Measurements from ENCODE around the gene SOAT1. TPM values are rescaled to one million over a fixed set of nuclear protein-coding genes. Genes with fewer than 3 reads are reported as not detected.

The SOAT1 gene
- total RNA-seq, 1 experiment from 2014 or later, result 43.5 TPM

DNA sequence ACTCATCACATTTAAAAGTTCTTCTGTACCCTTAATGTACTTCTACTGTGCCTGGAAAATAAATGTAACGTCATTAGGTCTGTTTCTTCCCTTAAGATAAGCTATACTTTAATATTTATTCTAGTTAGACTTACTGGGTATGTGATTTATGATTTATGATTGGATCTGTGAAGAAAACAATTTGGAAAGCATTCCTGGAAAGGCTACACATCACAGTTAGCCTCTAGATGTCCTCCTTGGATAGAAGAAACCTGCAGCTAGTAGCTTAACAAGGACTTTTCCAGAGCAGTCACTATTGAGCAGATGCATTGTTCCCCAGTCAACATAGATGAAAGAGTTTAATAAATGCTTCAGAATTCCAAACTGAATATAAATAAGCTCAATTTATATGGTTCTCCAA, 41.9 kb upstream of the SOAT1 start:
- intact Hi-C loops (cut with micrococcal nuclease; ENCODE audit: unreplicated experiment), result loop anchor here (5.0 kb wide), 1 partner anchor 116 kb away; the partner anchor contains the start of gene AXDND1
- no peaks in the 10 kb centered on the region for H3K9me3 ChIP-seq (ENCODE audit: insufficient read depth, low read depth)
- no peak for DNase-seq
- no peaks in the 10 kb centered on the region for H3K4me1 ChIP-seq (replicated peaks; ENCODE audit: insufficient read depth)
- no TSS peak for BruUV-seq (replicated peaks)
- no peaks in the 10 kb centered on the region for H3K27me3 ChIP-seq (ENCODE audit: insufficient read depth, low read depth)
- H3F3A ChIP-seq (ENCODE audit: insufficient read depth, low read depth), result no peaks in the 10 kb centered on the region
- H3K4me2 ChIP-seq, result no peak overlapping the region
- H2AFZ ChIP-seq, result no peak overlapping the region
- CTCF ChIA-PET, result interaction anchor here (0.6 to 1.4 kb wide), 3 partner anchors 43 to 563 kb away, joined by 3 to 9 read pairs (median 4); no protein-coding TSS in a partner anchor
- no peaks in the 10 kb centered on the region for H3K36me3 ChIP-seq (ENCODE audit: low read depth)
- no peak overlapping the region for H3K27ac ChIP-seq
- no peaks in the 10 kb centered on the region for H4K20me1 ChIP-seq (ENCODE audit: insufficient read depth)
- POLR2A ChIA-PET (ENCODE audit: unreplicated experiment), result interaction anchor here (0.5 kb wide), 1 partner anchor 119 kb away, joined by 3 read pairs; no protein-coding TSS in a partner anchor
- TF ChIP-seq, protein P1, sequence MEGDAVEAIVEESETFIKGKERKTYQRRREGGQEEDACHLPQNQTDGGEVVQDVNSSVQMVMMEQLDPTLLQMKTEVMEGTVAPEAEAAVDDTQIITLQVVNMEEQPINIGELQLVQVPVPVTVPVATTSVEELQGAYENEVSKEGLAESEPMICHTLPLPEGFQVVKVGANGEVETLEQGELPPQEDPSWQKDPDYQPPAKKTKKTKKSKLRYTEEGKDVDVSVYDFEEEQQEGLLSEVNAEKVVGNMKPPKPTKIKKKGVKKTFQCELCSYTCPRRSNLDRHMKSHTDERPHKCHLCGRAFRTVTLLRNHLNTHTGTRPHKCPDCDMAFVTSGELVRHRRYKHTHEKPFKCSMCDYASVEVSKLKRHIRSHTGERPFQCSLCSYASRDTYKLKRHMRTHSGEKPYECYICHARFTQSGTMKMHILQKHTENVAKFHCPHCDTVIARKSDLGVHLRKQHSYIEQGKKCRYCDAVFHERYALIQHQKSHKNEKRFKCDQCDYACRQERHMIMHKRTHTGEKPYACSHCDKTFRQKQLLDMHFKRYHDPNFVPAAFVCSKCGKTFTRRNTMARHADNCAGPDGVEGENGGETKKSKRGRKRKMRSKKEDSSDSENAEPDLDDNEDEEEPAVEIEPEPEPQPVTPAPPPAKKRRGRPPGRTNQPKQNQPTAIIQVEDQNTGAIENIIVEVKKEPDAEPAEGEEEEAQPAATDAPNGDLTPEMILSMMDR (conservative IDR thresholded peaks at IDR 0.05), result peak; percentile 62
- no peak for TF ChIP-seq EZH2 (IDR thresholded peaks at IDR 0.05; ENCODE audit: low read depth)
- H3K9me2 ChIP-seq (ENCODE audit: insufficient read depth), result no peaks in the 10 kb centered on the region
- H3K4me3 ChIP-seq, result no peak overlapping the region
- H3K79me2 ChIP-seq (ENCODE audit: low read depth), result no peaks in the 10 kb centered on the region

DNA sequence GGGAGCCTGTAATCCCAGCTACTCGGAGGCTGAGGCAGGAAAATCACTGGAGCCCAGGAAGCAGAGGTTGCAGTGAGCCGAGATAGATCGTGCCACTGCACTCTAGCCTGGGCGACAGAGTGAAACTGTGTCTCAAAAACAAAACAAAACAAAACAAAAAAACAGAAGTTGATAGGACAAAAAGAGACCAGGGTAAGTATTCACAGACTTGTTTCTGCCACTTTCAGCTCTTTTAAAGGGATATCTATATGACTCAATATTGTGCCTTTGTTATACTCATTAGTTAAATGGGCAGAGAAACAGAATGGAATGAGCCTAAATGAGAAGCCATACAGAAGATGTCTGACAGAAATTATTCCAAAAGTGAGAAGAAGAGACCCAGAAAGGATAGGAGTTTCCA, 41.0 kb upstream of the SOAT1 start:
- no peaks in the 10 kb centered on the region for H3K9me2 ChIP-seq (ENCODE audit: insufficient read depth)
- intact Hi-C loops (cut with micrococcal nuclease; ENCODE audit: unreplicated experiment), result loop anchor here (5.0 kb wide), 1 partner anchor 115 kb away; the partner anchor contains the start of gene AXDND1
- H3K9me3 ChIP-seq (ENCODE audit: insufficient read depth, low read depth), result no peaks in the 10 kb centered on the region
- H3F3A ChIP-seq (ENCODE audit: insufficient read depth, low read depth), result no peaks in the 10 kb centered on the region
- ChIA-PET CTCF (interaction anchor here (1.4 kb wide), 1 partner anchor 557 kb away, joined by 9 read pairs; no protein-coding TSS in a partner anchor), POLR2A (ENCODE audit: unreplicated experiment) (no interaction called here)
- BruUV-seq (replicated peaks), result no TSS peak
- no peak overlapping the region for H3K4me3 ChIP-seq
- H3K36me3 ChIP-seq (ENCODE audit: low read depth), result no peaks in the 10 kb centered on the region
- no peak overlapping the region for H3K27ac ChIP-seq
- no peak overlapping the region for H2AFZ ChIP-seq
- H3K79me2 ChIP-seq (ENCODE audit: low read depth), result no peaks in the 10 kb centered on the region
- H3K27me3 ChIP-seq (ENCODE audit: insufficient read depth, low read depth), result no peaks in the 10 kb centered on the region
- H4K20me1 ChIP-seq (ENCODE audit: insufficient read depth), result no peaks in the 10 kb centered on the region
- TF ChIP-seq, protein P1 (conservative IDR thresholded peaks at IDR 0.05), result no peak
- no peak for TF ChIP-seq EZH2 (IDR thresholded peaks at IDR 0.05; ENCODE audit: low read depth)
- no peak for DNase-seq
- no peaks in the 10 kb centered on the region for H3K4me1 ChIP-seq (replicated peaks; ENCODE audit: insufficient read depth)
- H3K4me2 ChIP-seq, result no peak overlapping the region

DNA sequence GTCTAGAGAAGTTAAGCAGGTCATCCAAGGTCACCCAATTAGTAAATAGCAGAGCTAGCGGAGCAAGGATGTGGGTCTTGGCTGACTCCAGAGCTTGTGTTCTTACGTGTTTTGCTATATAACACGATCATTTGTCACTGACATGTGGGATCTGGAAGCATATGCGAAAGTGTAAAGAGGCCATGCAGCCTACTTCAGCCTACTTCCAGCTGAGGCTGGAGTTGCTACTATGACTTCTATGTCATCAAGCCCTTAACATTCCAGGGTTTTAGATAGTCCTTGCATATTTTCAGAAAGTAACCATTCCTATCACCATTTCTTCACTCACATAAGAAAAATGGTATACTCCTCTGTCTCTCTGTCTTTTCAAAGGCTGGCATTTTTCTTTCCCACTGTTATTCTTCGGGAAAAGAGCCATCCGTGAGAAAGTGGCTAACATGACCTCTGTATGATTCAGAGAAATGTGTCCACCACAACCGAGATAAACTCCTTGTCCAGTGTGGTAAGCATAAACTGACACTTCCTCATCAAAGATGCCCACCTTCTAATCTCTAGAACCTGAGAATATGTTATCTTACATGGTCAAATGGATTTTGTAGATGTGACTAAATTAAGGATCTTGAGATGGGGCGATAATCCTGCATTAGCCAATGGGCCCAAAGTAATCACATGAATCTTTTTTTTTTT, 40.2 kb upstream of the SOAT1 start:
- intact Hi-C loops (cut with micrococcal nuclease; ENCODE audit: unreplicated experiment), result loop anchor here (5.0 kb wide), 1 partner anchor 114 kb away; the partner anchor contains the start of gene AXDND1
- BruUV-seq (replicated peaks), result no TSS peak
- TF ChIP-seq, protein P1 (conservative IDR thresholded peaks at IDR 0.05), result no peak
- no peak for TF ChIP-seq EZH2 (IDR thresholded peaks at IDR 0.05; ENCODE audit: low read depth)
- Histone ChIP-seq H3K27ac (no peak overlapping the region), H3K79me2 (ENCODE audit: low read depth) (no peaks in the 10 kb centered on the region), H4K20me1 (ENCODE audit: insufficient read depth) (no peaks in the 10 kb centered on the region), H3K4me1 (replicated peaks; ENCODE audit: insufficient read depth) (no peaks in the 10 kb centered on the region), H3K4me3 (no peak overlapping the region), H3K9me3 (ENCODE audit: insufficient read depth, low read depth) (no peaks in the 10 kb centered on the region), H3K27me3 (ENCODE audit: insufficient read depth, low read depth) (no peaks in the 10 kb centered on the region), H3K4me2 (no peak overlapping the region), H3K36me3 (ENCODE audit: low read depth) (no peaks in the 10 kb centered on the region), H3K9me2 (ENCODE audit: insufficient read depth) (no peaks in the 10 kb centered on the region; the same call in 1 of the 2 replicates), H2AFZ (no peak overlapping the region), H3F3A (ENCODE audit: insufficient read depth, low read depth) (no peaks in the 10 kb centered on the region)
- CTCF ChIA-PET, result no interaction called here
- POLR2A ChIA-PET (ENCODE audit: unreplicated experiment), result no interaction called here
- no peak for DNase-seq
